OCI-LY1 (cell line): ENCODE data around the gene RPLP2.

Experiments used
- H2AFZ ChIP-seq: fragments of 200-600 bp; sonication (generic), shearing (Covaris generic); 2 replicates; pipeline ENCODE4 v1.6.0; 2014; ENCODE audit warnings: antibody characterized with exemption, mild to moderate bottlenecking, low read length
- H3F3A ChIP-seq: fragments of 200-600 bp; sonication (generic), shearing (Covaris generic); 2 replicates; pipeline ENCODE4 v1.6.0; 2014; ENCODE audit warnings: mild to moderate bottlenecking, antibody characterized with exemption, low read length, moderate library complexity; ENCODE audit not compliant: insufficient read depth
- H3K27ac ChIP-seq: fragments of 200-600 bp; sonication (generic); 2 replicates; pipeline ENCODE4 v1.5.1; 2014; ENCODE audit warnings: low read length, mixed run types, mild to moderate bottlenecking, low read depth; ENCODE audit not compliant: poor library complexity, severe bottlenecking
- H3K27me3 ChIP-seq: fragments of 200-600 bp; sonication (generic); 2 replicates; pipeline ENCODE4 v1.6.0; 2014; ENCODE audit warnings: antibody characterized with exemption, mild to moderate bottlenecking, low read length, moderate library complexity; ENCODE audit not compliant: insufficient read depth
- H3K36me3 ChIP-seq: fragments of 200-600 bp; sonication (generic); 2 replicates; pipeline ENCODE4 v1.6.1; 2014; ENCODE audit warnings: mild to moderate bottlenecking, antibody characterized with exemption, low read length, moderate library complexity, mixed read lengths; ENCODE audit not compliant: insufficient read depth
- H3K4me1 ChIP-seq: fragments of 200-600 bp; sonication (generic); 2 replicates; pipeline ENCODE4 v1.5.1; 2014; ENCODE audit warnings: mild to moderate bottlenecking, low read length, moderate library complexity; ENCODE audit not compliant: insufficient read depth, severe bottlenecking
- H3K4me2 ChIP-seq: fragments of 200-600 bp; sonication (generic), shearing (Covaris generic); 2 replicates; pipeline ENCODE4 v1.6.1; 2014; ENCODE audit warnings: low read length
- H3K4me3 ChIP-seq: fragments of 200-600 bp; sonication (generic); 2 replicates; pipeline ENCODE4 v1.5.1; 2014; ENCODE audit warnings: low read length, low read depth, mild to moderate bottlenecking, mixed read lengths; ENCODE audit not compliant: poor library complexity, severe bottlenecking
- H3K79me2 ChIP-seq: fragments of 200-600 bp; shearing (Covaris generic); 2 replicates; pipeline ENCODE4 v1.6.1; 2016; ENCODE audit warnings: mixed run types, low read length, mixed read lengths; ENCODE audit not compliant: insufficient read depth
- H3K9ac ChIP-seq: fragments of 200-600 bp; sonication (generic), shearing (Covaris generic); 2 replicates; pipeline ENCODE4 v1.6.1; 2014; ENCODE audit warnings: mild to moderate bottlenecking, low read length, mixed read lengths
- H3K9me2 ChIP-seq: fragments of 200-600 bp; sonication (generic), shearing (Covaris generic); 2 replicates; pipeline ENCODE4 v1.6.1; 2014; ENCODE audit warnings: low read depth, mild to moderate bottlenecking, low read length, mixed read lengths
- H3K9me3 ChIP-seq: fragments of 200-600 bp; shearing (Covaris generic); 2 replicates; pipeline ENCODE4 v1.6.1; 2014; ENCODE audit warnings: low read length, mixed read lengths
- H4K20me1 ChIP-seq: fragments of 200-600 bp; sonication (generic), shearing (Covaris generic); 2 replicates; pipeline ENCODE4 v1.6.0; 2016; ENCODE audit warnings: mild to moderate bottlenecking, low read length; ENCODE audit not compliant: insufficient read depth
- EZH2 ChIP-seq: fragments of 200-600 bp; sonication (generic), shearing (Covaris generic); IDR thresholded peaks from 2 replicates; pipeline ENCODE4 v1.8.0; 2017; ENCODE audit warnings: borderline replicate concordance, mixed run types, mild to moderate bottlenecking, antibody characterized with exemption, low read length, moderate library complexity, mixed read lengths
- TF ChIP-seq, protein P1 (sequence below): fragments of 200-600 bp; sonication (generic), shearing (Covaris generic); IDR thresholded peaks from 2 replicates; pipeline ENCODE4 v1.5.1; 2017; ENCODE audit warnings: mild to moderate bottlenecking, antibody characterized with exemption, low read length, moderate library complexity, mixed read lengths

Gene RPLP2

DNA sequence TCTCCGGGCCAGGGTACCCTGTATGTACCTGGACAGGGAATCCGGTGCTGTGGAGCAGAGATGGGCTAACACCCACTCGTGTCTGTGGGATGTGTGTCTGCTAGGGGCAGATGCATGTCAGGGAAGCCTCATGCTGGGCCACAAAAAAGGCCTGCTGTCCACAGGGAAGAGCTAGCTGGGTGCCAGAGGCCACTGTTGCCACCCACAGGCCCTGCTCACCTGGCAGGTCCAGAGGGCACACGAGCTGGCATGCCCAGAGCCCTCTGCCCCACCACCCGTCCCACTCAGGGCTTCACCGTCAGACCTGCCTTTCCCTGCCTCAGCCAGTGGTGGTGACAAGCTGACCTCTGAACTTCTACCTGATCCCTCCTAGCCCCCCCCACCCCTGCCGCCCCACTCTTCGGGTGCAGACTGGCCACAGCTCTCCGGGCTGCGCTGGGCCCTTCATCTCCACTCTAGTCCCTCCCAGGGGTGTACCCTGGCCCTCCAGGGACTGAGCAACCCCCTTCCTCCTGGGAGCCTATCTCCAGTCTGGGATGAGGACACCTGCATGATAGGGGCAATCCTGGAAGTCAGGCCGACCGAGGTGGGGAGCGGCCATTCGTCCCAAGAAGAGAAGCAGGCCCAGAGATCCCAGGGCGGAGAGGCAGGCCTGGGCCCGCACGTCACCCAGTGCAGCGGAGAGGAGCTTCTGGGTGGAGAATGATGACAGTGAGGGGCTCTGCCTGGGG is 13.0 kb upstream of the RPLP2 start:
- Histone ChIP-seq H3K9ac (peak overlapping the region; percentile 83), H3F3A (no peaks in the 10 kb centered on the region), H3K79me2 (no peaks in the 10 kb centered on the region), H3K4me1 (peaks cover 23% of the 10 kb centered on the region), H3K9me2 (no peaks in the 10 kb centered on the region), H3K36me3 (peaks cover 28% of the 10 kb centered on the region; the same call in 1 of the 2 replicates), H3K27ac (peak overlapping the region; percentile 71), H3K4me3 (peak overlapping the region; percentile 86), H4K20me1 (no peaks in the 10 kb centered on the region), H3K9me3 (no peaks in the 10 kb centered on the region), H2AFZ (no peak overlapping the region), H3K27me3 (no peaks in the 10 kb centered on the region), H3K4me2 (peak overlapping the region; percentile 97)
- no peak for TF ChIP-seq EZH2
- TF ChIP-seq, protein P1, sequence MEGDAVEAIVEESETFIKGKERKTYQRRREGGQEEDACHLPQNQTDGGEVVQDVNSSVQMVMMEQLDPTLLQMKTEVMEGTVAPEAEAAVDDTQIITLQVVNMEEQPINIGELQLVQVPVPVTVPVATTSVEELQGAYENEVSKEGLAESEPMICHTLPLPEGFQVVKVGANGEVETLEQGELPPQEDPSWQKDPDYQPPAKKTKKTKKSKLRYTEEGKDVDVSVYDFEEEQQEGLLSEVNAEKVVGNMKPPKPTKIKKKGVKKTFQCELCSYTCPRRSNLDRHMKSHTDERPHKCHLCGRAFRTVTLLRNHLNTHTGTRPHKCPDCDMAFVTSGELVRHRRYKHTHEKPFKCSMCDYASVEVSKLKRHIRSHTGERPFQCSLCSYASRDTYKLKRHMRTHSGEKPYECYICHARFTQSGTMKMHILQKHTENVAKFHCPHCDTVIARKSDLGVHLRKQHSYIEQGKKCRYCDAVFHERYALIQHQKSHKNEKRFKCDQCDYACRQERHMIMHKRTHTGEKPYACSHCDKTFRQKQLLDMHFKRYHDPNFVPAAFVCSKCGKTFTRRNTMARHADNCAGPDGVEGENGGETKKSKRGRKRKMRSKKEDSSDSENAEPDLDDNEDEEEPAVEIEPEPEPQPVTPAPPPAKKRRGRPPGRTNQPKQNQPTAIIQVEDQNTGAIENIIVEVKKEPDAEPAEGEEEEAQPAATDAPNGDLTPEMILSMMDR = no peak

- H3K27me3 ChIP-seq = no peaks in the 10 kb centered on the region
- H3F3A ChIP-seq = no peaks in the 10 kb centered on the region
- no peaks in the 10 kb centered on the region for H4K20me1 ChIP-seq
- TF ChIP-seq, protein P1 = no peak
- no peak for TF ChIP-seq EZH2
- peaks cover 35% of the 10 kb centered on the region for H3K36me3 ChIP-seq
- peak overlapping the region; percentile 97 for H3K4me2 ChIP-seq
- H3K9me2 ChIP-seq = no peaks in the 10 kb centered on the region
- H3K27ac ChIP-seq = peak overlapping the region; percentile 71
- peaks cover 23% of the 10 kb centered on the region for H3K4me1 ChIP-seq
- H3K4me3 ChIP-seq = peak overlapping the region; percentile 86
- no peaks in the 10 kb centered on the region for H3K9me3 ChIP-seq
- peak overlapping the region; percentile 83 for H3K9ac ChIP-seq
- H3K79me2 ChIP-seq = no peaks in the 10 kb centered on the region
- H2AFZ ChIP-seq = no peak overlapping the region
Measured at GRCh38 chr11:797296-798092, 12.3 kb upstream of the RPLP2 start.

DNA sequence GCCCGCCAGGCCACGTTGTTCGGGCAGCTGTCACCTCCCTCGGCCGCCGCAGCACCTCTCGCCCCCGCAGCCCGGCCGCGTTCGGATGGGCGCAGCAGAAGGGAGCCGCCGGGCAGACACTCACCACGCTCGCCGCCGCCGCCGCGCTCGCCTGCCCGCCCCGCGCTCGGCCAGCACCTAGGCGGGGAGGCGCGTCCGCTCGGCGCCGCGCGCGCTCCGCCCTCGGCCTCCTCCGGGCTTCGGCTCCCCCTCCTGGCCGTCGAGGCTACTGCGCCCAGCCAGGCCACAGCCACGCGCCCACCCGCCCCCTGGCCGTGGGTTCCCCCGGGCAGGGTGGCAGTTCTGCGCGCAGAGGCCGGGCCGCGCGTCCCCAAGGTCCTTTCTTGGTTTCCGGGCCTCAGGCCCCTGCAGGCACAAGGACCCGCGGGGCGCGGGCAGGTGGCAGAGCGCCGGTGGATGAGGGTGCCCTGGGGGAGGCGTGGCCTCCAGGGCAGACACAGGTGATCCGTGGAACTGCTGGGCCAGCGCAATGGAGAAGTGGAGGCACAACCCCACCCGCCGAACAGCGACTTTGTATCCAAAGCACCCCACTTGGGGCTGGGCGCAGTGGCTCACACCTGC is 11.6 kb upstream of the RPLP2 start, which contains the start of gene SLC25A22:
Gene SLC25A22 (minus strand): TSS at position 189 of the 621 bp plus-strand sequence. CDS start 3,275 bp downstream, outside the sequence.
- Histone ChIP-seq H3K9ac (peak within 1 kb of the TSS; percentile 83), H3K9me2 (no peaks in the 10 kb centered on the region), H3K4me2 (peak within 1 kb of the TSS; percentile 97), H3K27ac (peak within 1 kb of the TSS; percentile 71), H3K36me3 (peaks cover 42% of the 10 kb centered on the region), H4K20me1 (no peaks in the 10 kb centered on the region), H2AFZ (no peak within 1 kb of the TSS), H3K4me3 (peak within 1 kb of the TSS; percentile 86), H3K4me1 (peaks cover 24% of the 10 kb centered on the region), H3F3A (no peaks in the 10 kb centered on the region), H3K9me3 (no peaks in the 10 kb centered on the region), H3K79me2 (no peaks in the 10 kb centered on the region), H3K27me3 (no peaks in the 10 kb centered on the region)
- TF ChIP-seq EZH2 = no peak
- TF ChIP-seq, protein P1 = peak; percentile 68
